Endothelial cell of umbilical vein (primary cell): Measurements from ENCODE around the gene NAIP.
"Not testable (repeated sequence)": the region's sequence is repeated elsewhere in the genome, so short reads cannot be mapped to it uniquely, and the experiment has no call there.

Experiments used
- CTCF ChIP-seq, 2 donors: IDR thresholded peaks; 1 replicate in 1 of 2; 2 replicates in 1 of 2; pipeline ENCODE4 v1.5.1; 2011; ENCODE audit warnings: low read length in 2 of 2, mild to moderate bottlenecking in 2 of 2, moderate library complexity in 2 of 2, control low read depth in 1 of 2, inconsistent platforms in 1 of 2, low read depth in 1 of 2; ENCODE audit not compliant: insufficient read depth in 1 of 2; ENCODE audit errors: extremely low read depth in 1 of 2
- EZH2 ChIP-seq: IDR thresholded peaks from 2 replicates; pipeline ENCODE4 v1.6.1; 2012; ENCODE audit warnings: borderline replicate concordance, low read depth, mild to moderate bottlenecking, moderate library complexity, low read length, inconsistent platforms; ENCODE audit not compliant: severe bottlenecking
- FOS ChIP-seq: IDR thresholded peaks from 2 replicates; pipeline ENCODE4 v1.6.1; 2011; ENCODE audit warnings: mild to moderate bottlenecking, low read length, moderate library complexity, borderline replicate concordance; ENCODE audit not compliant: insufficient read depth
- GATA2 ChIP-seq: IDR thresholded peaks from 2 replicates; pipeline ENCODE4 v1.7.0; 2011; ENCODE audit warnings: low read depth, mild to moderate bottlenecking, moderate library complexity, mixed read lengths, low read length; ENCODE audit not compliant: insufficient read length, insufficient read depth
- JUN ChIP-seq: IDR thresholded peaks from 2 replicates; pipeline ENCODE4 v1.6.1; 2011; ENCODE audit warnings: borderline replicate concordance, low read depth; ENCODE audit not compliant: insufficient read length, insufficient read depth
- MAX ChIP-seq: IDR thresholded peaks from 2 replicates; pipeline ENCODE4 v1.6.1; 2011; ENCODE audit not compliant: insufficient read depth, insufficient read length
- MYC ChIP-seq: IDR thresholded peaks from one replicate; pipeline ENCODE4 v1.6.1; 2011; ENCODE audit warnings: mild to moderate bottlenecking, low read depth, low read length
- POLR2A ChIP-seq: IDR thresholded peaks from 2 replicates; pipeline ENCODE4 v1.6.1; 2012; ENCODE audit warnings: low read depth, mild to moderate bottlenecking, control low read depth, low read length
- POLR2AphosphoS5 ChIP-seq: IDR thresholded peaks from 2 replicates; pipeline ENCODE4 v1.6.1; 2012; ENCODE audit warnings: low read depth, mild to moderate bottlenecking, control low read depth, low read length, moderate library complexity; ENCODE audit not compliant: insufficient read depth

- TF ChIP-seq POLR2AphosphoS5; CTCF (IDR thresholded peaks at IDR 0.05; ENCODE audit: extremely low read depth in 1 of 2, insufficient read depth in 1 of 2, low read depth in 1 of 2, low read length in 2 of 2); JUN; EZH2; POLR2A; MAX; FOS; GATA2; MYC: not testable (repeated sequence)
Observed at GRCh38 chr5:71044128-71044527, 19.0 kb upstream of the NAIP start.
